ENCODE results near the gene TCERG1L.
"Not testable (repeated sequence)": the region's sequence is repeated elsewhere in the genome, so short reads cannot be mapped to it uniquely, and the experiment has no call there.

GRCh38 chr10:131322575-131322974 lies 11.1 kb upstream of the TCERG1L start:
- TF ChIP-seq EZH2 (IDR thresholded peaks at IDR 0.05; ENCODE audit: insufficient read depth, poor library complexity, severe bottlenecking); EZH2phosphoT487 (IDR thresholded peaks at IDR 0.05; ENCODE audit: insufficient read depth, low read depth): not testable (repeated sequence)
